Osteoblast (primary cell): ENCODE data around the gene LCA5. TPM values are rescaled to one million over a fixed set of nuclear protein-coding genes. Genes with fewer than 3 reads are reported as not detected.
A peak's percentile ranks its signal among the peaks of the same experiment; 100 is the strongest.
"Not testable (repeated sequence)": the region's sequence is repeated elsewhere in the genome, so short reads cannot be mapped to it uniquely, and the experiment has no call there.

ENCODE experiments used
- DNase-seq: peaks from one replicate; pipeline ENCODE4 v3.0.0; 2011; ENCODE audit warnings: low spot score, mixed read lengths; ENCODE audit not compliant: insufficient read length; ENCODE audit errors: missing footprints
- H2AFZ ChIP-seq: 2 replicates; pipeline ENCODE4 v1.6.0; 2011; ENCODE audit warnings: mild to moderate bottlenecking, low read length
- H3K27ac ChIP-seq: 2 replicates; pipeline ENCODE4 v1.5.1; 2011; ENCODE audit warnings: mild to moderate bottlenecking, low read depth, low read length, moderate library complexity
- H3K27me3 ChIP-seq: 2 replicates; pipeline ENCODE4 v1.6.0; 2012; ENCODE audit warnings: mild to moderate bottlenecking, control low read depth, inconsistent platforms, low read length, moderate library complexity; ENCODE audit not compliant: insufficient read depth
- H3K36me3 ChIP-seq: 2 replicates; pipeline ENCODE4 v1.5.1; 2011; ENCODE audit warnings: mild to moderate bottlenecking, low read length, control low read depth, moderate library complexity; ENCODE audit not compliant: insufficient read depth
- H3K4me1 ChIP-seq: 2 replicates; pipeline ENCODE4 v1.5.1; 2011; ENCODE audit warnings: mild to moderate bottlenecking, low read length, control low read depth, moderate library complexity; ENCODE audit not compliant: insufficient read depth
- H3K4me2 ChIP-seq: 2 replicates; pipeline ENCODE4 v1.6.0; 2011; ENCODE audit warnings: mild to moderate bottlenecking, low read length; ENCODE audit not compliant: insufficient read depth
- H3K4me3 ChIP-seq: fragments of 200-600 bp; sonication (generic); 3 replicates; pipeline ENCODE4 v1.5.1; 2012; ENCODE audit warnings: mild to moderate bottlenecking, low read length, inconsistent platforms; ENCODE audit not compliant: insufficient read depth
- H3K79me2 ChIP-seq: 2 replicates; pipeline ENCODE4 v1.6.0; 2012; ENCODE audit warnings: mild to moderate bottlenecking, low read length, control low read depth, inconsistent platforms; ENCODE audit not compliant: insufficient read depth
- H3K9me3 ChIP-seq: 2 replicates; pipeline ENCODE4 v1.5.1; 2011; ENCODE audit warnings: low read depth, low read length, control low read depth
- H4K20me1 ChIP-seq: 2 replicates; pipeline ENCODE4 v1.6.0; 2012; ENCODE audit warnings: mild to moderate bottlenecking, low read length, control low read depth; ENCODE audit not compliant: insufficient read depth
- total RNA-seq: library from RNA; depleted of rRNA; stranded (reverse); fragments of >200 nt; gene quantifications from 2 replicates; pipeline ENCODE4 v1.2.3, GENCODE V29; 2012
- TF ChIP-seq, protein P1 (sequence below): IDR thresholded peaks from 2 replicates; pipeline ENCODE4 v1.5.1; 2011; ENCODE audit warnings: mild to moderate bottlenecking, low read depth, low read length, moderate library complexity; ENCODE audit errors: extremely low read depth

LCA5 gene
- total RNA-seq, 1 donor = 10.1 TPM

DNA sequence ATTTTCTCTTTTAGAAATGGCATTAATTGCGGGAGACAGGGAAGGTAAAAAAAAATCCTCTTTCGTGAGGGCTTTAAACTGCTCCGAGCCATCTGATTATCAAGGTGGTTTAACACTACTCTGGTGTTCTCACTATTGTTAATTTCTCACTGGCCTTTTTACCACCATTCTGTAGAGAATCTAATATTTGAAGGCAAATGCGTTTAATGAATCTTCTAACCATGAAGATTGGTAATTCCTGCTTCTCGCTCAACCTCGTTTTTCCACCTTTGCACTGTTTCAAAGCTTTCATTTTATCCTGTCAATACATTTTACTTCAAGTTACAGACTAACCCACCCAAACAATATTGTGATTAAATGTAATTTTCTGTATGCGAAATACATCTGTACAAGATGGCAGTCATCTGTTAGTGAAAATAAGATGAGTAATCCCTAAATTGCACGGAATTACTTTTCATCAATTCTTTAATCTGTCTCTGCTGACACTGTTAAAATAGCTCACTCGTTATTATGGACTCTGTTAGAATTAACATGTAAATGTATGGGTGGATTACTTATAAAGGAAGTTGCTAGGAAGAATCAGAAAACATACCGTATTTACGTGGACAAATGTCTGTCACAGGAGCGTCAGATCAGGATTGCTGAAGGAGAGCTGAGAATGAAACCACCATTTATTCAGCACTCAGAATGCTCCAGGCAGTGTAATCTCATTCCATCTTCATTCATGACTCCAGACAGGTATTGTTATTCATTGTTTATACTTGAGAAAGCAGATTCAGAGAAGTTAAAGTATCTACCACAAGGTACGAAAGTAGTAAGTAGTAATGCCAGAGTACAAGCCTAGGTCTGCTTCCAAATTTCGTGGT, 1.1 kb upstream of the LCA5 start:
- peak overlapping the region; percentile 100 for H3K27ac ChIP-seq
- TF ChIP-seq, protein P1, sequence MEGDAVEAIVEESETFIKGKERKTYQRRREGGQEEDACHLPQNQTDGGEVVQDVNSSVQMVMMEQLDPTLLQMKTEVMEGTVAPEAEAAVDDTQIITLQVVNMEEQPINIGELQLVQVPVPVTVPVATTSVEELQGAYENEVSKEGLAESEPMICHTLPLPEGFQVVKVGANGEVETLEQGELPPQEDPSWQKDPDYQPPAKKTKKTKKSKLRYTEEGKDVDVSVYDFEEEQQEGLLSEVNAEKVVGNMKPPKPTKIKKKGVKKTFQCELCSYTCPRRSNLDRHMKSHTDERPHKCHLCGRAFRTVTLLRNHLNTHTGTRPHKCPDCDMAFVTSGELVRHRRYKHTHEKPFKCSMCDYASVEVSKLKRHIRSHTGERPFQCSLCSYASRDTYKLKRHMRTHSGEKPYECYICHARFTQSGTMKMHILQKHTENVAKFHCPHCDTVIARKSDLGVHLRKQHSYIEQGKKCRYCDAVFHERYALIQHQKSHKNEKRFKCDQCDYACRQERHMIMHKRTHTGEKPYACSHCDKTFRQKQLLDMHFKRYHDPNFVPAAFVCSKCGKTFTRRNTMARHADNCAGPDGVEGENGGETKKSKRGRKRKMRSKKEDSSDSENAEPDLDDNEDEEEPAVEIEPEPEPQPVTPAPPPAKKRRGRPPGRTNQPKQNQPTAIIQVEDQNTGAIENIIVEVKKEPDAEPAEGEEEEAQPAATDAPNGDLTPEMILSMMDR = no peak

GRCh38 chr6:79536585-79536953, 661 bp downstream of the LCA5 start:
- DNase-seq = no peak
- peak overlapping the region; percentile 88 for H3K4me2 ChIP-seq

More for the DNA sequence above, 1.1 kb upstream of the LCA5 start:
- peaks cover 32% of the 10 kb centered on the region for H3K79me2 ChIP-seq
- H2AFZ ChIP-seq = peak overlapping the region; percentile 95
- no peaks in the 10 kb centered on the region for H3K36me3 ChIP-seq
- DNase-seq = peak; percentile 31
- H3K27me3 ChIP-seq = no peaks in the 10 kb centered on the region
- H3K4me1 ChIP-seq = peaks cover 3% of the 10 kb centered on the region
- no peaks in the 10 kb centered on the region for H3K9me3 ChIP-seq
- H3K4me3 ChIP-seq = peak overlapping the region; percentile 88
- H4K20me1 ChIP-seq = no peaks in the 10 kb centered on the region
- H3K4me2 ChIP-seq = peak overlapping the region; percentile 88

DNA sequence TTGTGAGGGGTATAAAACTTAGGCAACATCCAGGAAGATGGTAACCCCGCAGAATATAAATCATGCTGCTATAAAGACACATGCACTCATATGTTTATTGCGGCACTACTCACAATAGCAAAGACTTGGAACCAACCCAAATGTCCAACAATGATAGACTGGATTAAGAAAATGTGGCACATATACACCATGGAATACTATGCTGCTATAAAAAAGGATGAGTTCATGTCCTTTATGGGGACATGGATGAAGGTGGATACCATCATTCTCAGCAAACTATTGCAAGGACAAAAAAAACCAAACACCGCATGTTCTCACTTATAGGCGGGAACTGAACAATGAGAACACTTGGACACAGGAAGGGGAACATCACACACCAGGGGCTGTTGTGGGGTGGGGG, 7.7 kb downstream of the LCA5 start:
- H2AFZ ChIP-seq, H3K36me3 ChIP-seq, H3K27ac ChIP-seq, H3K4me2 ChIP-seq, H3K9me3 ChIP-seq, H4K20me1 ChIP-seq, DNase-seq, H3K27me3 ChIP-seq, H3K4me3 ChIP-seq, H3K4me1 ChIP-seq: not testable (repeated sequence)
- peaks cover 28% of the 10 kb centered on the region for H3K79me2 ChIP-seq

More at GRCh38 chr6:79536585-79536953, 661 bp downstream of the LCA5 start:
- H2AFZ ChIP-seq = peak overlapping the region; percentile 94
- H3K36me3 ChIP-seq = no peaks in the 10 kb centered on the region
- H3K4me3 ChIP-seq = peak overlapping the region; percentile 88
- peaks cover 32% of the 10 kb centered on the region for H3K79me2 ChIP-seq
- H3K9me3 ChIP-seq = no peaks in the 10 kb centered on the region
- H3K27ac ChIP-seq = peak overlapping the region; percentile 100
- peaks cover 3% of the 10 kb centered on the region for H3K4me1 ChIP-seq
- no peaks in the 10 kb centered on the region for H4K20me1 ChIP-seq
- H3K27me3 ChIP-seq = no peaks in the 10 kb centered on the region
- TF ChIP-seq, protein P1 = no peak

DNA sequence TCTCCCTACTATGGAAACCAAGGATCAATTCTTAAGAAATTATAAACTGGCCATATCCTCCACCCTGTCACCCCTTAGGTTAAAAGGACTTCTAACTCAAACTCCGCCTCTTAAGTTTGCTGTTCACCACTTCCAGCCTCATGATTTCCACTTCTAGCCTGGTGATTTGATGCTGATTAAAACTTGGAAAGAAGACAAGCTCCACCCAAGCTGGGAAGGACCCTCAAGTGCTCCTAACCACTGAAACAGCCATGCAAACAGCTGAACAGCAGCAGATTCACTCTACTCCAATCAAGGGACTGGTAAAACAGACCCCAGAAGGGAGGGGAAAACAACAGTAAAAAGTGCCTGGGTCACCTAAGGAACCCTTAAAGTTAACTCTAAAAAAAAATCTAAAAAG, 10.3 kb downstream of the LCA5 start:
- no peaks in the 10 kb centered on the region for H3K36me3 ChIP-seq
- no peak overlapping the region for H3K27ac ChIP-seq
- no peak overlapping the region for H2AFZ ChIP-seq
- peaks cover 10% of the 10 kb centered on the region for H3K4me1 ChIP-seq
- H3K27me3 ChIP-seq = no peaks in the 10 kb centered on the region
- H3K4me2 ChIP-seq = no peak overlapping the region
- H3K4me3 ChIP-seq = no peak overlapping the region
- H3K79me2 ChIP-seq = peaks cover 26% of the 10 kb centered on the region
- TF ChIP-seq, protein P1 = no peak
- DNase-seq = no peak
- no peaks in the 10 kb centered on the region for H3K9me3 ChIP-seq
- no peaks in the 10 kb centered on the region for H4K20me1 ChIP-seq
